Measurements from ENCODE around the gene POGK. TPM values are rescaled to one million over a fixed set of nuclear protein-coding genes. Genes with fewer than 3 reads are reported as not detected.

POGK gene
- polyA plus RNA-seq, 1 donor (not counting 4 experiments of a cell fraction or from before 2014, with no cell fraction given): 14.7 TPM

DNA sequence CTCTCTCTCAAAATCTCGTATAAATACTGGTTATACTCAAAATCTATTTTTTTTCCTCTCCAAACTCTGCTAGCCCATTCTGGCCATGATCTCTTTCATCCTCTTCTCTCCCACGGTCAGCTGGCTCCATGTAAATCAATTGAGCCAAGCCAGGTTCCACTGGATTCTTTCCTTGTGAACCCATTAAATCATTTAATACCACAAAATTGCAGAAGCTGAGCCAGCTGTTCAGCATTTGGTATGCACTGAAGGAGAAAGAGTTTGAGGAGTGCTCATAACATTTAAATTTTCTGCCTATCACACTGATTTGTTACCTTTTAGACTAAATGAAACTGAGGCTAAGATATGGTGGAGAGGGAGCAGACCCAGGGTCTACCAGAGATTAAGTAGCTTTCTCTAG is 65.9 kb downstream of the POGK start:
- no peak for FAIRE-seq
- Histone ChIP-seq H3K27ac (ENCODE audit: control insufficient read depth, insufficient read depth, low read length) (no peak overlapping the region), H3K4me2 (ENCODE audit: control insufficient read depth, extremely low read depth, insufficient read depth, low read depth, low read length) (no peak overlapping the region), H3K4me1 (ENCODE audit: control insufficient read depth, extremely low read depth, insufficient read depth, low read length) (peaks cover 6% of the 10 kb centered on the region), H3K9me1 (ENCODE audit: control insufficient read depth, extremely low read depth, insufficient read depth, low read length) (no peaks in the 10 kb centered on the region), H4K20me1 (ENCODE audit: control insufficient read depth, extremely low read depth, insufficient read depth, low read length) (no peaks in the 10 kb centered on the region), H3K27me3 (ENCODE audit: control insufficient read depth, extremely low read depth, insufficient read depth, low read length) (no peaks in the 10 kb centered on the region), H3K4me3 (ENCODE audit: control insufficient read depth in 2 of 3, extremely low read depth in 1 of 3, insufficient read depth in 2 of 3, low read depth in 1 of 3, low read length in 3 of 3) (no peak overlapping the region), H3K9me3 (ENCODE audit: control insufficient read depth, low read depth, low read length) (no peaks in the 10 kb centered on the region), H2AFZ (ENCODE audit: control insufficient read depth, low read length) (no peak overlapping the region), H3K9ac (ENCODE audit: control insufficient read depth, extremely low read depth, insufficient read depth, low read length) (no peak overlapping the region), H3K36me3 (ENCODE audit: control insufficient read depth in 2 of 2, extremely low read depth in 1 of 2, insufficient read depth in 2 of 2, low read length in 2 of 2) (no peaks in the 10 kb centered on the region), H3K79me2 (ENCODE audit: control insufficient read depth, insufficient read depth, low read length) (no peaks in the 10 kb centered on the region)
- dilution Hi-C loops (cut with MboI; ENCODE audit: extremely low pct_ligation_motif_present, low sequenced_read_pairs): no loop called here
- TF ChIP-seq, protein P1, sequence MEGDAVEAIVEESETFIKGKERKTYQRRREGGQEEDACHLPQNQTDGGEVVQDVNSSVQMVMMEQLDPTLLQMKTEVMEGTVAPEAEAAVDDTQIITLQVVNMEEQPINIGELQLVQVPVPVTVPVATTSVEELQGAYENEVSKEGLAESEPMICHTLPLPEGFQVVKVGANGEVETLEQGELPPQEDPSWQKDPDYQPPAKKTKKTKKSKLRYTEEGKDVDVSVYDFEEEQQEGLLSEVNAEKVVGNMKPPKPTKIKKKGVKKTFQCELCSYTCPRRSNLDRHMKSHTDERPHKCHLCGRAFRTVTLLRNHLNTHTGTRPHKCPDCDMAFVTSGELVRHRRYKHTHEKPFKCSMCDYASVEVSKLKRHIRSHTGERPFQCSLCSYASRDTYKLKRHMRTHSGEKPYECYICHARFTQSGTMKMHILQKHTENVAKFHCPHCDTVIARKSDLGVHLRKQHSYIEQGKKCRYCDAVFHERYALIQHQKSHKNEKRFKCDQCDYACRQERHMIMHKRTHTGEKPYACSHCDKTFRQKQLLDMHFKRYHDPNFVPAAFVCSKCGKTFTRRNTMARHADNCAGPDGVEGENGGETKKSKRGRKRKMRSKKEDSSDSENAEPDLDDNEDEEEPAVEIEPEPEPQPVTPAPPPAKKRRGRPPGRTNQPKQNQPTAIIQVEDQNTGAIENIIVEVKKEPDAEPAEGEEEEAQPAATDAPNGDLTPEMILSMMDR (optimal IDR thresholded peaks at IDR 0.05 in 1 of 3, IDR thresholded peaks at IDR 0.05 in 1 of 3, conservative IDR thresholded peaks at IDR 0.05 in 1 of 3; ENCODE audit: extremely low read depth in 1 of 3, insufficient read depth in 2 of 3, low read length in 3 of 3): no peak
- TF ChIP-seq EZH2 (IDR thresholded peaks at IDR 0.05; ENCODE audit: low read length): no peak
- no peak for DNase-seq (ENCODE audit: low read depth, low spot score)

GRCh38 chr1:166905900-166906299 is 66.6 kb downstream of the POGK start:
- H3K4me3 ChIP-seq (ENCODE audit: control insufficient read depth in 2 of 3, extremely low read depth in 1 of 3, insufficient read depth in 2 of 3, low read depth in 1 of 3, low read length in 3 of 3): no peak overlapping the region
- no peaks in the 10 kb centered on the region for H4K20me1 ChIP-seq (ENCODE audit: control insufficient read depth, extremely low read depth, insufficient read depth, low read length)
- H3K36me3 ChIP-seq (ENCODE audit: control insufficient read depth in 2 of 2, extremely low read depth in 1 of 2, insufficient read depth in 2 of 2, low read length in 2 of 2): no peaks in the 10 kb centered on the region
- dilution Hi-C loops (cut with MboI; ENCODE audit: extremely low pct_ligation_motif_present, low sequenced_read_pairs): no loop called here
- peaks cover 6% of the 10 kb centered on the region for H3K4me1 ChIP-seq (ENCODE audit: control insufficient read depth, extremely low read depth, insufficient read depth, low read length)
- DNase-seq (ENCODE audit: low read depth, low spot score): peak; percentile 25
- no peaks in the 10 kb centered on the region for H3K9me1 ChIP-seq (ENCODE audit: control insufficient read depth, extremely low read depth, insufficient read depth, low read length)
- H2AFZ ChIP-seq (ENCODE audit: control insufficient read depth, low read length): no peak overlapping the region
- no peaks in the 10 kb centered on the region for H3K27me3 ChIP-seq (ENCODE audit: control insufficient read depth, extremely low read depth, insufficient read depth, low read length)
- no peak overlapping the region for H3K27ac ChIP-seq (ENCODE audit: control insufficient read depth, insufficient read depth, low read length)
- no peaks in the 10 kb centered on the region for H3K9me3 ChIP-seq (ENCODE audit: control insufficient read depth, low read depth, low read length)
- no peak for TF ChIP-seq EZH2 (IDR thresholded peaks at IDR 0.05; ENCODE audit: low read length)
- TF ChIP-seq, protein P1 (optimal IDR thresholded peaks at IDR 0.05 in 1 of 3, IDR thresholded peaks at IDR 0.05 in 1 of 3, conservative IDR thresholded peaks at IDR 0.05 in 1 of 3; ENCODE audit: extremely low read depth in 1 of 3, insufficient read depth in 2 of 3, low read length in 3 of 3): no peak
- no peaks in the 10 kb centered on the region for H3K79me2 ChIP-seq (ENCODE audit: control insufficient read depth, insufficient read depth, low read length)
- H3K9ac ChIP-seq (ENCODE audit: control insufficient read depth, extremely low read depth, insufficient read depth, low read length): no peak overlapping the region
- peak; percentile 48 for FAIRE-seq
- peak overlapping the region; percentile 42 for H3K4me2 ChIP-seq (ENCODE audit: control insufficient read depth, extremely low read depth, insufficient read depth, low read depth, low read length)

Other genes starting within 250 kb of the POGK start
- 10.5 to 15.0 TPM (median 11.9 TPM) in 3 replicates for gene TADA1, start 36.8 kb downstream of the POGK start, polyA plus RNA-seq
- not detected in 3 replicates for gene ILDR2, start 136.1 kb downstream of the POGK start, polyA plus RNA-seq
- gene MAEL, start 149.8 kb downstream of the POGK start, polyA plus RNA-seq: not detected in 3 replicates

Measured in keratinocyte (primary cell).